NK-92 treated with Interleukin-12 subunit alpha and Interleukin-12 subunit beta, amount 100 ng/mL, for 24 hours (cell line): Measurements from ENCODE around the gene ELAVL2.
"Not testable (repeated sequence)": the region's sequence is repeated elsewhere in the genome, so short reads cannot be mapped to it uniquely, and the experiment has no call there.

Source experiments
- DNase-seq: peaks from one replicate; lab custom pipeline; 2025; lab: John Stamatoyannopoulos, UW

ELAVL2 gene

GRCh38 chr9:23769307-23769935 lies 56.6 kb downstream of the ELAVL2 start:
- DNase-seq, result no peak

- no peak for DNase-seq
Measured at GRCh38 chr9:23768861-23769260, 57.2 kb downstream of the ELAVL2 start.

DNA sequence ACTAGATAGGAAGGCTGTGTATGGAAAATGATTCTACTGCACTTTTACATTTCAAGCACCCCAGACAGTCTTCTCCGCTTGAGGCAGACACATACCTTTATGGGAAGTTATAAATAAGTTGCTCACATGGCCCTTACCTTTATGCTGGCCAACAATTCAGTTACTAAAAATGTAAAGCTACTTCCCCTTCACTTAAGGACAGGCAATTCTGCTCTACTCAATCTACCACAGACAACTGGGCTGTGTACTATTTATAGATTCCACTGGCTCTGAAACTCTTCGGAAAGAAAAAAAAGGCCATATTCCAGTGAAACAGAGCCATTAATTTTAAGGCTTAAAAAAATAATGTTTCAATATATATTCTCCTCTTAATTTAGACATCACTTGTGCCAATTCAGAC lies 59.4 kb downstream of the ELAVL2 start:
- no peak for DNase-seq

- no peak for DNase-seq
Measured at GRCh38 chr9:23765561-23765960, 60.5 kb downstream of the ELAVL2 start.

GRCh38 chr9:23764219-23764618 lies 61.8 kb downstream of the ELAVL2 start:
- DNase-seq, result no peak

DNA sequence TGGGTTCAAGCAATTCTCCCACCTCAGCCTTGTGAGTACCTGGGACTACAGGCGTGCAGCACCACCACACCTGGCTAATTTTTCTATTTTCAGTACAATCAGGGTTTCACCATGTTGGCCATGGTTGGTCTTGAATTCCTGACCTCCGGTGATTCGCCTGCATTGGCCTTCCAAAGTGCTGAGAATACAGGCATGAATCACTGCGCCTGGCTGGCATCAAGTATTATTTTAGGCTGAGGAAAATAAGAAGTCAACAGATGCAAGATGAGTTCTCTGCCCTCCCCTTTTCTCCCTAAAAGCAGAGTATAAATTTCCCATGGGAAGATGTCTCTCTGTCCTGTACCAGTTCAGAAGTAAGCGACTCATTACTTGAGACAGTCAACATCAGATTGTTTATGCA lies 71.5 kb downstream of the ELAVL2 start:
- no peak for DNase-seq

DNA sequence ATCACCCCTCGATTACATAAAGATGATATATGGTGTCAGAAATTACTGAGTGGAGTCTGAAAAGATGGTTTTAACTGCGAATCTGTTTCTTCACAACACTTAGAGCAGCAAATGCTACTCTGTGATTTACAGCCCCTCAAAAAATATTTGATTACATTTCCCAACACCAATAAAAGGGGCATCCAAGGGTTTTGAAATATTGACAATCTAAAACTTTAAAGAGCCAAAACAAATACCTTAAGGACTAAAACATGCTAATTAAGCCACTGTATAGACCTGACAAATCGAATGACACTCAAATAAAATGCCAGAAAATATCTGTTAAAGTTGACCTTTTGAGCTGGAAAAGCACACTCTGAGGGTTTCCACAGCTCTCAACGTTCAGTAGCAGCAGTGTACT lies 73.2 kb downstream of the ELAVL2 start:
- DNase-seq, result no peak

GRCh38 chr9:23751633-23752032 lies 74.4 kb downstream of the ELAVL2 start:
- no peak for DNase-seq

- DNase-seq, result no peak
Measured at GRCh38 chr9:23750808-23751207, 75.2 kb downstream of the ELAVL2 start.

DNA sequence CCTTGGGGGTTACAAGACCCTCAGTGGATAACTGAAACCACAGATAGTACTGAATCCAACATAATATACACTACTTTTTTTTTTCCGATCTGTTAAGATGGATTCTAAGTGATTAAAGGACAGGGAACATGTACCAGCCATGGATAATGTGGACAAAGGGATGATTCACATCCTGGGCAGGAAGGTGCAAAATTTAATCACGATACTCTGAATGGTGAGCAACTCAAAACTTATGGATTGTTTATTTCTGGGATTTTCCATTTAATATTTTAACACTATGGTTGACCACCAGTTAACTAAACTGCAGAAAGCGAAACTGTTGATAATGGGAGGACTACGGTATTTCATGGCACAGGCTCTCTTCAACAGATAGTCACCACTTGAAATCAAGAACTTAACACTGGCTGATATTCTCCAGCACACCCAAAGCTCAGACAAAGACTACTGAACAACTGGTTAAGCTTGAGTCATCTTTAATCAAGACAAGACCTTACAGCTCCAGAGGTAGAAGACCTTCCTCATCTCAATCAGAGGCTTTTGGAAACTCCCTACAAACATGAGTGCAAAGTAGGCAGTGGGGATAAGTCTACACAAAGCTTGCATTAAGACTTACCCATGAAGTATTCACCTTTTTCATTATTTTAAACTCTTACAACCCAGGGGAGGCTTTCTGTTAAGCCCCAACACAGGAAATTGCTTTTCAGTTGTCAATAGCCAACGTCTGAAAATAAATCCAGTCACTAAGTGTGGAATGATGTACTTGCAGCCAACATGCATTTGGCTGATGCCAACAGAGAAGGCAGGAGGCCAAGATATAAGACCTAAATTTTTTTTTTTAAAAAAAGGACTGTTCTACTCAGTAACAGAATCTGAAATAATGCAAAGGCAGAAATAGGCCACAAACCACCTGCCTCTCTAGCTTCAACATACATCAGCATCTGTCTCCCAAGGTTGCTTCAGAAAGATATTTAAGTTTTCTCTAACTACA lies 78.7 kb downstream of the ELAVL2 start:
- DNase-seq, result no peak

- no peak for DNase-seq
Measured at GRCh38 chr9:23746317-23746716, 79.7 kb downstream of the ELAVL2 start.

- no peak for DNase-seq
Measured at GRCh38 chr9:23743036-23743435, 83.0 kb downstream of the ELAVL2 start.

DNA sequence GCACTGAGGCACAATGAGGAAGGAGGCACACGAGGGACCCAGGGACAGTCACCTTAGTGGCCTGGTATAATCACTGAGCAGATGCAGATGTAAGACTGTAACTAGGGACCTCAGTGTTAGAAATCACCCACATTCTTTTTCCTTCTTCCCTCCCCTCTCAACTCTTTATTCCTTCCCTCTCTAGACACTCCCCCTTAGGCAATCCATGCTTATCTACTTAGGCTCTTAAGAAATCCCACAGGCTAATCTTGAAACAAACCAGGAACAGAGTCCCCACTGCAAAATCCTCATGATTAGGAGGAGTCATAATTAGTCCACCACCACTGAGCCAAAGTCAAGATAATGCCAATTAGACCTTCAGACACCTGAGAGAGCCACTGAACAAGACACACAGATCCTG lies 84.7 kb downstream of the ELAVL2 start:
- no peak for DNase-seq

- DNase-seq, result no peak
Measured at GRCh38 chr9:23740531-23740930, 85.5 kb downstream of the ELAVL2 start.

DNA sequence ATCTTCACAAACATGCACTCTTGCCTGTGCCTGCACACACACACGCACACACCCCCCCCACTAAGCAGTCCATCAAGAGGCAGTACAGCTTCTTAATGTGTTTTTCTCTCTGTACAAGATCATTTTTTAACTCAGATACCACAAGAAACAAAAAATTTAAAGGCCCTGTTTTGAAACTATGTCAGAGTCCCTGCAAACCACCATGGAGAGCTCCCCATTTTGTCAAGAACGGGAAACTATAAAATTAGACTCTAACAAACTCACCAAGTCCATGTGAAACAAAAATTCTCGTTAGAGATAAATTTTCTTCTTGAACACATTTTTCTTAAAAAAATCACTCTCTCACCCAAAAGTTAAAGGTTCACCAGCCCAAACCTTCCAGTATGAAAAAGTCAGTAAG lies 86.3 kb downstream of the ELAVL2 start:
- DNase-seq, result no peak

DNA sequence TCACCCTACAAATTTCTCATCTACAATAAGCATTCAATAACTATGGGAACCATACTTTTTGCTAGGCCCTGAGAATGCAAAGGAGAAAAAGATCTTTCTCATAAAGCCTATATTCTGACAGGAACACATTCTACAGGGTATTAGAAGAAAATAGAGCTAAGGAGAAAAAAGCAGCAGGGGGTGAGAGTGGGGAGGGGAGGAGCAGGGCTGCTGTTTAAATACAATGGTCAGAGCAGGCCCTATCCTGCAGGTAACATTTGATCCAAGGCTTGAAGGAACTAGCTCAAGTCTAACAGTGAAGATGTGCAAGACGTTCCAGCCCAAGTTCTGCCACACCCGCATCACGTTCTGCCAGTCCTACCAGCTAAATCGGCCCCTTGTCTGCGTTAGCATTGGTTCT lies 89.7 kb downstream of the ELAVL2 start:
- no peak for DNase-seq

GRCh38 chr9:23733495-23734078 lies 92.5 kb downstream of the ELAVL2 start:
- DNase-seq, result no peak

DNA sequence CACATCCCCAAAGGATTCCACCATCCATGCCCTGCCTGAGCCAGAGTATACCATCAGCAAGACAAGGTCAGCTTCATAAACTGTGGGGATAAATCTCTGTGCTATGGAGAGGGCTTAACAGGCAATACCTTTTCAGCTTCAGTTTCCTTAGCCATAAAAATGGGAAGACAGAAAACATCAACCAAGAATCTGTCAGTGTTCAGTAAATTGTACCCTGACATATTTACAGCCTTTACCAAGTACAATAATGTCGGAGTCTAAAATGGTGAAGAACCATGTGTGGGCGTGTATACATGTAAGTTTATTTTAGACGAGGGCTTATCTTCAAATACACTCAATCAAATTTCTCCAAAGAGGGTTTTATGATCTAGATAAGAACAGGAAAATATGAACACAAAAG lies 94.7 kb downstream of the ELAVL2 start:
- no peak for DNase-seq

DNA sequence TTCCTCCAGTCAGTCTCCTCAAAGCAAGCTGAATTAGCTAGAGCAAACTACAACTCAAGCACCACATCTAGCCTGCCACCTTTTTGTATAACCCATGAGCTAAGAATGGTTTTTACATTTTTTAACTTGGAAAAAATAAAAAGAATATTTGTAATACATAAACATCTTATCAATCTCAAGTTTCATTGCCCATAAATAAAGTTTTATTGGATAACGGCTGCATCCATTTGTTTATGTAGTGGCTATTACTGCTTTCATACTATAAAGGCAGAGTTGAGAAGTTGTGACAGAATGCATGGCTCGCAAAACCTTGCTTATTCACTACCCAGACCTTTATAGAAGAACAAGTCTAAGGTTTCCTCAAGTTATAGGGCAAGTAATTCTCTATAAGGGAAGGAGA lies 95.7 kb downstream of the ELAVL2 start:
- no peak for DNase-seq

DNA sequence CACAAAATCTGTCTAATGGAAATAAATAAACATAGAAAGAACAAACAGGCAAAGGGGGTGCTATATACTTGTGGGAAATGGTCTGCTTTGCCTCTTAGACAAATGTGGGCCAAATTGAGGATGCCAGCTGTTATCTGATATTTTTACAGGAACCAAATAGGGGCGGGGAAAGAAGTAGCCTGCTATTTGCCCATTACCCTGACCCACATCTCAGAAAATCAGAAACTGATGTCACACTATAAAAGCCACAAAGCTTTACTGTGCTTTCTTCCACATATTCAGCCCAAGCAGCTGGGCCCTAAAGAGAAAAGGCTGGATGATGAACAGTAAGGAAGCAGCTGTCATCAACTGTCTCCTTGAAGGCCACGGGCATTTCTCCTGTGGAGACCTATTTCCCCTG lies 97.3 kb downstream of the ELAVL2 start:
- DNase-seq, result no peak

GRCh38 chr9:23725279-23725946 lies 100.6 kb downstream of the ELAVL2 start:
- DNase-seq, result no peak

- DNase-seq, result no peak
Measured at GRCh38 chr9:23723672-23724071, 102.4 kb downstream of the ELAVL2 start.

DNA sequence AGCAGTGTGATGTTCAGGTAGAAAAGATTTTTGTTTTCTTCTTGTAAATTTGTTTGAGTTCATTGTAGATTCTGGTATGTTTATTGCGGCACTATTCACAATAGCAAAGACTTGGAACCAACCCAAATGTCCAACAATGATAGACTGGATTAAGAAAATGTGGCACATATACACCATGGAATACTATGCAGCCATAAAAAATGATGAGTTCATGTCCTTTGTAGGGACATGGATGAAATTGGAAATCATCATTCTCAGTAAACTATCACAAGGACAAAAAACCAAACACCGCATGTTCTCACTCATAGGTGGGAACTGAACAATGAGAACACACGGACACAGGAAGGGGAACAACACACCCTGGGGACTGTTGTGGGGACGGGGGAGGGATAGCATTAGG lies 103.0 kb downstream of the ELAVL2 start:
- not testable (repeated sequence) for DNase-seq
